ENCODE data around the gene PLEKHS1.
"Not testable (repeated sequence)": the region's sequence is repeated elsewhere in the genome, so short reads cannot be mapped to it uniquely, and the experiment has no call there.

PLEKHS1 gene

GRCh38 chr10:113742466-113742865 lies 9.0 kb upstream of the PLEKHS1 start:
- no peak for DNase-seq

DNA sequence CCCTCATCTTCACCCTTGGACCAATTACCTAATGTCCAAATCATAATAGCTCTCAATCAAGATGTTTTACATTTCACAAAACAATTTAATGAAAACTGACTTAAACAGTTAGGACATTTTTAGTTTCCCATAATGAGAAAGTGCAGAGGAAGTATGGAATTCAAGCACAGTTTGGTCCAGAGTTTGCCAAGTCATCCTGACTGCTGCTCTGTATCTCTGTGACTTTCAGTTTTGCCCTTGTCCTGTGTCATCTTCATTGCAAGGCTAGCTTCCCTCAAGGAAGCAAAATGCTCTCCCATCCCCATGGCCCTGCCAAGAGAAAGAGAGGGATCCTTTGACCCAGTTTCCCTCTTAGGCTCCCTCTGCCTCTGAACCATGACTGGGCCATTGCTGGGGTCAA lies 7.9 kb upstream of the PLEKHS1 start:
- no peak for DNase-seq

DNA sequence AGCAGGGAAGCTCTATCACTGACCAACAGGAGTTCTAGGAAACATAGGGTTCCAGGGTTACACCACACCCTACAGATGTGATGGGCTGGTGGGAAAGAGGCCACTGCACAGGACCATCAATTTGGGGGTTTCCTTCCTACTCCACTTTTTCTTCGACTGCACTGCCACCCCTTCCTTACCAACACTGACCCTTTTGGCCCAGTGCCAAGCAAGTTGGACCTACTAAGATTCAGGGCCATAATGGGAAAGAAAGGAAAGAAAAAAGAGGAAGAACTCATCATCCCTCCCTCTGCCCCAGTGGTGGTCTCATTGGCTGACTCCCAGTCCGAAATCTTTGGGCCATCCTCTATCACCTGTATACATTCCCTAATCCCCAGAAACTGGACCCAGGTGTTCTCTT lies 6.1 kb upstream of the PLEKHS1 start:
- no peak for DNase-seq

GRCh38 chr10:113746217-113746957 lies 5.1 kb upstream of the PLEKHS1 start:
- no peak for DNase-seq

DNA sequence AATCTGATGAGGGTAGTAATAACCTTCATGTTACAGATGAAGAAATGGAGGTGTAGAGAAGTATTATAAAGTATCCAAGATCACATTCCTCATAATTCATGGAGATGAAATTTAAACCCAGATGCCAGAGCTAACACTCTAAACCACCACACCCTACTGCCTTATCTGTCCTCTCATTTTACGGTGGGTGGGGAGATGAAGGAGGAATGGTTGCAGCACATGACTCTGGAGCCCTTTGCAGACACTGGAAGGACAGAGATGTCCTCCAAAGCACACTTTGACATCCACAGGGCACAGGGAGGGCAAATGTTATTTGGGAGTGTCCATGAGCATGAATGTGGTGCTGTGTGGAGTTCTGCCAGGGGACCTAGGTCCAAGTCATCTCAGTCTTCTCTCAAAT lies 1.1 kb downstream of the PLEKHS1 start:
- DNase-seq = no peak

GRCh38 chr10:113753020-113753692 lies 1.7 kb downstream of the PLEKHS1 start:
- no peak for DNase-seq

GRCh38 chr10:113754125-113754524 lies 2.6 kb downstream of the PLEKHS1 start:
- no peak for DNase-seq

DNA sequence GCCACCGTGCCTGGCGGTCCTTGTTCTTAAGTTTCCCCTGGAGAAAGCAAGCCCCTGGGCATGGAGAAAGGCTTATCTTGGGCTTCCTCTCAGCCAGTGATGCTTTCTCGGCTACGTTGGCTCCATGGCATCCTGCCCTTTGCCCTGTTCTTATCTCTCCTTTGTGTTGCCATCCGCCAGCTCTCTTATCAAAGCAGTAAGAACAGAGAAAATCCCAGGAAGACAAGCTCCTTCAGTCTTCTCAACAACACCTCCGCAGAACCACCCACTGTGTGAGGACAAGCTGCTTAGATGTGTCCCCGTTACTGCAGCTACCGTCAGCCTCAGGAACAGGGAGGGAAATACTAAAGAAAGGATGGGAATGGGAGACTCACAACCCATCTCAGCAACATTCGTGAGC lies 3.3 kb downstream of the PLEKHS1 start:
- no peak for DNase-seq

DNA sequence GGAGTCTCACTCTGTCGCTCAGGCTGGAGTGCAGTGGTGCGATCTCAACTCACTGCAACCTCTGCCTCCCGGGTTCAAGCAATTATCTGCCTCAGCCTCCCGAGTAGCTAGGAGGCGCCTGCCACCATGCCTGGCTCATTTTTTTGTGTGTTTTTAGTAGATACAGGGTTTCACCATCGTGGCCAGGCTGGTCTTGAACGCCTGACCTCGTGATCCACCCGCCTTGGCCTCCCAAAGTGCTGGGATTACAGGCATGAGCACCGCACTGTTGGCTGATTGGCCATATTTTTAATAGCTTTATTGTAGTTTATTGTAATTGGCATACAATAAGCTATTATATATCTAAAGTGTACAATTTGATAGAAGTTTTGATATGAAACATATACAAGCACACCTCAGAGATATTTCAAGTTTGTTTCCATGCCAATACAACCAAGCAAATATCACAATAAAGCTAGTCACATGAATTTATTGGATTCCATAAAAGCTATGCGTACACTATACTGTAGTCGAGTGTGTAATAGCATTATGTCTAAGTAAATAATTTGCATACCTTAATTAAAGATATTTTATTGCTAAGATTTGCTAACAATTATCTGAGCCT lies 5.6 kb downstream of the PLEKHS1 start:
- no peak for DNase-seq

DNA sequence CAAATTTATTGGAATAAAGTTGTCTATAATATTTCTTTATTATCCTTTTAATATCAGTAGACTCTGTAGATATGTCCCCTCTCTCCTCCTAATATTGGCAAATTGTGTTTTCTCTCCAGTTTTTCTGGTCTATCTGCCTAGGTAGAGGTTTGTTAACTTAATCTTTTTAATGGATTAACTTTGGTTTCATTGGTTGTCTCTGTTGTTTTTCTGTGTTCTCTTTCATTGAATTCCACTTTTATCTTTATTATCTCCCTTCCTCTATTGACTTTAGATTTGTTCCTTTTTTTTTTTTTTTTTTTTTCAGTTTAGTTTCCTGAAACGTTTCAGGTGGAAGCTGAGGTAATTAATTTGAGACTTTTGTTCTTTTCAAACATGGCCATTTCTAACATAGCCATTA lies 10.6 kb downstream of the PLEKHS1 start:
- DNase-seq = no peak

GRCh38 chr10:113764582-113764981 lies 13.1 kb downstream of the PLEKHS1 start:
- no peak for DNase-seq

GRCh38 chr10:113765910-113766309 lies 14.4 kb downstream of the PLEKHS1 start:
- DNase-seq = no peak

- no peak for DNase-seq
These were observed 15.7 kb downstream of the PLEKHS1 start for GRCh38 chr10:113767222-113767621.

GRCh38 chr10:113770346-113770745 lies 18.9 kb downstream of the PLEKHS1 start:
- DNase-seq = no peak

- DNase-seq = not testable (repeated sequence)
These were observed 19.6 kb downstream of the PLEKHS1 start for GRCh38 chr10:113771131-113771530.

- no peak for DNase-seq
These were observed 24.3 kb downstream of the PLEKHS1 start for GRCh38 chr10:113775686-113776294.

DNA sequence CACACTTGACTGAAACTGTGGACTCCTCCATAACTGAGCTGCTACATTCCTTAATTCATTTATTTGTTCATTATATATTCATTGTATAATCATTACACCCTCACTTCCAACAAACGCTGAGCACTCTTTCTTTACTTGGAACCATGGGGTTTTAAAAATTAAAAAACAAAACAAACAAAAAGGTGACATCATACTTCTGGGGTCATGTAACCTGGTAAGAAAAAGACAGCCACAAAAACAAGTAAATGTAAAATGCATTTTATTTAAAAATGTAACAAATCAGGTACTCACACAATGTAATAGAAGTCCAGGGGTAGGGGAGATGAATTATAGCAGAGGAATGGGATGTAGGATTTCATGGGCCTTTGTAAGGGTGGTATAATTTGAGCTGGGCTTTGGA lies 25.1 kb downstream of the PLEKHS1 start:
- no peak for DNase-seq

- no peak for DNase-seq
These were observed 29.3 kb downstream of the PLEKHS1 start for GRCh38 chr10:113780681-113781250.

GRCh38 chr10:113782367-113782766 lies 30.9 kb downstream of the PLEKHS1 start:
- no peak for DNase-seq

- no peak for DNase-seq
These were observed 31.7 kb downstream of the PLEKHS1 start for GRCh38 chr10:113782986-113783704.

GRCh38 chr10:113788604-113789083 lies 37.2 kb downstream of the PLEKHS1 start:
- no peak for DNase-seq

GRCh38 chr10:113791691-113792090 lies 40.2 kb downstream of the PLEKHS1 start:
- DNase-seq = no peak

DNA sequence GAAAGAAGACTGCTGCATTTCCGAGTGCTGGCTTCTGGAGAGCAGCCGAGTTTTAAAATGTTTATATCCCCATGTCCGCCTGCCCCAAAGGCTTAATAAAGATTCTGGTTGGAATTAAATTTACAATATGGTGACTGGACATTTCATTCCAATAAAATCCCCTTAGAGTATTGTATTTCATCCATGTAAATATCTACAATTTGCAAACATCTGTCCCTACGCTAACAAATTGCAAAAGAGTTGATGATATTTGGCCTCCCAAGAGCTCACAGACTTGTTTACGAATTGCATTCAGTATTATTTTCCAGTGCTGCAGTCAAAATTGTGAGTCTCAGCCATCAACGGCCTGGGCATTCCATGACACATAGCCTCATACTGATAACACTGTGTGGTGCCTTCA lies 50.1 kb downstream of the PLEKHS1 start:
- no peak for DNase-seq

All from stimulated activated CD4-positive, alpha-beta T cell treated with anti-CD3 and anti-CD28 coated beads, Interleukin-1b, Interleukin-23, amount 100 ng/mL, for 48 hours (primary cell).